ENCODE measurements around the gene CTH.
"Not testable (repeated sequence)": the region's sequence is repeated elsewhere in the genome, so short reads cannot be mapped to it uniquely, and the experiment has no call there.

DNA sequence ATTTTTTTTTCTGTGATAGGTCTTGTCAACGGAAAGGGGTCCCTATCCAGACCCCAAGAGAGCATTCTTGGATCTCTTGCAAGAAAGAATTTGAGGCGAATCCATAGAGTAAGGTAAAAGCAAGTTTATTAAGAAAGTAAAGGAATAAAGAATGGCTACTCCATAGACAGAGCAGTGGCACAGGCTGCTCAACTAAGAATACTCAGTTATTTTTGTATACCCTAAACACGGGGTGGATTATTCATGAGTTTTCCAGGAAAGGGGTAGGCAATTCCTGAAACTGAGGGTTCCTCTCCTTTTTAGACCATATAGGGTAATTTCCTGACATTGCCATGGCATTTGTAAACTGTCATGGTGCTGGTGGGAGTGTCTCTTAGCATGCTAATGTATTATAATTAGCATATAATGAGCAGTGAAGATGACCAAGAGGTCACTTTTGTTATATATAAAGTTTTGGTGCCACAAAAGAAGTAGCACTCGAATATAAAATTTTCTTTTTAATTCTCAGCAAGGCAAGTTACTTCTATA, 44.6 kb upstream of the CTH start:
- TF ChIP-seq, protein P1, sequence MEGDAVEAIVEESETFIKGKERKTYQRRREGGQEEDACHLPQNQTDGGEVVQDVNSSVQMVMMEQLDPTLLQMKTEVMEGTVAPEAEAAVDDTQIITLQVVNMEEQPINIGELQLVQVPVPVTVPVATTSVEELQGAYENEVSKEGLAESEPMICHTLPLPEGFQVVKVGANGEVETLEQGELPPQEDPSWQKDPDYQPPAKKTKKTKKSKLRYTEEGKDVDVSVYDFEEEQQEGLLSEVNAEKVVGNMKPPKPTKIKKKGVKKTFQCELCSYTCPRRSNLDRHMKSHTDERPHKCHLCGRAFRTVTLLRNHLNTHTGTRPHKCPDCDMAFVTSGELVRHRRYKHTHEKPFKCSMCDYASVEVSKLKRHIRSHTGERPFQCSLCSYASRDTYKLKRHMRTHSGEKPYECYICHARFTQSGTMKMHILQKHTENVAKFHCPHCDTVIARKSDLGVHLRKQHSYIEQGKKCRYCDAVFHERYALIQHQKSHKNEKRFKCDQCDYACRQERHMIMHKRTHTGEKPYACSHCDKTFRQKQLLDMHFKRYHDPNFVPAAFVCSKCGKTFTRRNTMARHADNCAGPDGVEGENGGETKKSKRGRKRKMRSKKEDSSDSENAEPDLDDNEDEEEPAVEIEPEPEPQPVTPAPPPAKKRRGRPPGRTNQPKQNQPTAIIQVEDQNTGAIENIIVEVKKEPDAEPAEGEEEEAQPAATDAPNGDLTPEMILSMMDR (IDR thresholded peaks at IDR 0.05): not testable (repeated sequence)
- TF ChIP-seq POLR2AphosphoS5 (IDR thresholded peaks at IDR 0.05; ENCODE audit: low read depth, low read length); SIN3A (IDR thresholded peaks at IDR 0.05; ENCODE audit: borderline replicate concordance, insufficient read depth, low read depth, low read length); TCF7L2 (IDR thresholded peaks at IDR 0.05; ENCODE audit: low read depth, low read length): not testable (repeated sequence)
- TF ChIP-seq, protein P2, sequence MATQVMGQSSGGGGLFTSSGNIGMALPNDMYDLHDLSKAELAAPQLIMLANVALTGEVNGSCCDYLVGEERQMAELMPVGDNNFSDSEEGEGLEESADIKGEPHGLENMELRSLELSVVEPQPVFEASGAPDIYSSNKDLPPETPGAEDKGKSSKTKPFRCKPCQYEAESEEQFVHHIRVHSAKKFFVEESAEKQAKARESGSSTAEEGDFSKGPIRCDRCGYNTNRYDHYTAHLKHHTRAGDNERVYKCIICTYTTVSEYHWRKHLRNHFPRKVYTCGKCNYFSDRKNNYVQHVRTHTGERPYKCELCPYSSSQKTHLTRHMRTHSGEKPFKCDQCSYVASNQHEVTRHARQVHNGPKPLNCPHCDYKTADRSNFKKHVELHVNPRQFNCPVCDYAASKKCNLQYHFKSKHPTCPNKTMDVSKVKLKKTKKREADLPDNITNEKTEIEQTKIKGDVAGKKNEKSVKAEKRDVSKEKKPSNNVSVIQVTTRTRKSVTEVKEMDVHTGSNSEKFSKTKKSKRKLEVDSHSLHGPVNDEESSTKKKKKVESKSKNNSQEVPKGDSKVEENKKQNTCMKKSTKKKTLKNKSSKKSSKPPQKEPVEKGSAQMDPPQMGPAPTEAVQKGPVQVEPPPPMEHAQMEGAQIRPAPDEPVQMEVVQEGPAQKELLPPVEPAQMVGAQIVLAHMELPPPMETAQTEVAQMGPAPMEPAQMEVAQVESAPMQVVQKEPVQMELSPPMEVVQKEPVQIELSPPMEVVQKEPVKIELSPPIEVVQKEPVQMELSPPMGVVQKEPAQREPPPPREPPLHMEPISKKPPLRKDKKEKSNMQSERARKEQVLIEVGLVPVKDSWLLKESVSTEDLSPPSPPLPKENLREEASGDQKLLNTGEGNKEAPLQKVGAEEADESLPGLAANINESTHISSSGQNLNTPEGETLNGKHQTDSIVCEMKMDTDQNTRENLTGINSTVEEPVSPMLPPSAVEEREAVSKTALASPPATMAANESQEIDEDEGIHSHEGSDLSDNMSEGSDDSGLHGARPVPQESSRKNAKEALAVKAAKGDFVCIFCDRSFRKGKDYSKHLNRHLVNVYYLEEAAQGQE (IDR thresholded peaks at IDR 0.05; ENCODE audit: insufficient read depth in 1 of 2, low read depth in 2 of 2, low read length in 1 of 2): not testable (repeated sequence)

Measured in Panc1 (cell line).